Activated CD8-positive, alpha-beta memory T cell treated with anti-CD3 and anti-CD28 coated beads for 1 hour (primary cell): ENCODE data around the gene LGR4.
"Not testable (repeated sequence)": the region's sequence is repeated elsewhere in the genome, so short reads cannot be mapped to it uniquely, and the experiment has no call there.

Source experiments
- DNase-seq, 2 donors: peaks; one replicate each; pipeline ENCODE4 v3.0.0-alpha.2; 2020; ENCODE audit warnings: low read depth in 1 of 2; ENCODE audit errors: extremely low read depth in 1 of 2

LGR4 gene

GRCh38 chr11:27460158-27460978, 12.2 kb downstream of the LGR4 start:
- no peak for DNase-seq

- no peak for DNase-seq
These were observed 13.4 kb downstream of the LGR4 start for GRCh38 chr11:27459191-27459590.

- no peak for DNase-seq
These were observed 14.4 kb downstream of the LGR4 start for GRCh38 chr11:27458182-27458581.

DNA sequence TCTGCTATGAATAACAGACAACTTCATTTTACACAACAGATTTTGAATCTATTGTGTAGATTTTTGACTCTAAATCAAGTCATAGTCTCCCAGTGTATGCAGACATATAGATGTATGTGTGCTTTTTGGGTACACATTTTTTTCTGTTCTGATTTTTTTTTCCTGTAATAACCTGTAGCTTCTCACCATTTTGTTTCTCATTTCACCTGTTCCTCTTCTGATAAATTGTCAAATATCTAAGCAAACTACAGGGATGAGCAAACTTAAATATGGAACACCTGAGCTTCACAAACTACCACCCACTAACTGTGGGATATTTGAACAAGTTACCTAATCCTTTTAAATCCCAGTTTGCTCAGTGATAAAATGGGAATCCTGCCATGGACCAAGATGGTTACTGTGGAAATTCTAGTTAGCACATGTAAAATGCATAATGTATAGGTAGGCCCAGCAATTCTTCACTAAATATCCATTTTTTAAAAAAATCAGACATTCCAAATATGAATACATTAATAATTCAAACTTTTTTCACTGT, 15.7 kb downstream of the LGR4 start:
- no peak for DNase-seq

- DNase-seq: no peak
These were observed 16.3 kb downstream of the LGR4 start for GRCh38 chr11:27456140-27456794.

DNA sequence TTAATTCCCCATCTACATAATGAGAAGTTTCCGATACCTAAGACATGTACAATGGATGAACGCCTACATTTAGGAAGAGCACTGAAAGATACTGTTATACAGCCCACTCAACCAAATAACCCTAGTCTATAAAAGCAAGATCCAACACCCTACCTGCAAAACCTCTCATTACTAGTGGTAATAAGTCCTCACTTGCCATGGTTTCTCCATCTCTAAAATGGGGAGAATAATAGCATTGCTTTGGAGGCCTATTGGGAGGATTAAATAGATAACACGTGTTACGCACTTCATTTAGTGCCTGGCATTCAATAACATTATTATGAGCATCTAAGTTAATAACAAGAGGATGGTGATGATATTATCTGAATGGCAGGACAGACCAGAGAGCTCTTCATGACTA, 16.9 kb downstream of the LGR4 start:
- no peak for DNase-seq

GRCh38 chr11:27453701-27454100, 18.9 kb downstream of the LGR4 start:
- no peak for DNase-seq

DNA sequence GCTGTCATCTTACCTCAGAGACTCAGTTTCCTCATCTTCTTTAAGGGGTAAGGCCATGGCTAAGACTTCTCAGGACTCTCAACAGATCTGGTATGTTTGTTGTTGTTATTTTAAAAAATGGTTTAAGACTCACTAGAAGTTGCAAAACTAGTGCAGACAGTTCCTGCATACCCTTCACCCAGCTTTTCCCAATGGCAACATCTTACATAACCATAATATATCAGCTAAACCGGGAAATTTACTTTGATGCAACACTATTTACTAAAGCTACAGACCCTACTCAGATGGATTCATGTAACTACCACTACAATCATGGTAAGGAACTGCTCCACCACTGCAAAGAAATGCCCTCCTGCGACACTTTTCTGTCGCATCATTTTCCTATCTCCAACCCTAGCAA, 20.4 kb downstream of the LGR4 start:
- DNase-seq: no peak

GRCh38 chr11:27451244-27451965, 21.2 kb downstream of the LGR4 start:
- no peak for DNase-seq

- DNase-seq: not testable (repeated sequence)
These were observed 24.4 kb downstream of the LGR4 start for GRCh38 chr11:27448184-27448540.

DNA sequence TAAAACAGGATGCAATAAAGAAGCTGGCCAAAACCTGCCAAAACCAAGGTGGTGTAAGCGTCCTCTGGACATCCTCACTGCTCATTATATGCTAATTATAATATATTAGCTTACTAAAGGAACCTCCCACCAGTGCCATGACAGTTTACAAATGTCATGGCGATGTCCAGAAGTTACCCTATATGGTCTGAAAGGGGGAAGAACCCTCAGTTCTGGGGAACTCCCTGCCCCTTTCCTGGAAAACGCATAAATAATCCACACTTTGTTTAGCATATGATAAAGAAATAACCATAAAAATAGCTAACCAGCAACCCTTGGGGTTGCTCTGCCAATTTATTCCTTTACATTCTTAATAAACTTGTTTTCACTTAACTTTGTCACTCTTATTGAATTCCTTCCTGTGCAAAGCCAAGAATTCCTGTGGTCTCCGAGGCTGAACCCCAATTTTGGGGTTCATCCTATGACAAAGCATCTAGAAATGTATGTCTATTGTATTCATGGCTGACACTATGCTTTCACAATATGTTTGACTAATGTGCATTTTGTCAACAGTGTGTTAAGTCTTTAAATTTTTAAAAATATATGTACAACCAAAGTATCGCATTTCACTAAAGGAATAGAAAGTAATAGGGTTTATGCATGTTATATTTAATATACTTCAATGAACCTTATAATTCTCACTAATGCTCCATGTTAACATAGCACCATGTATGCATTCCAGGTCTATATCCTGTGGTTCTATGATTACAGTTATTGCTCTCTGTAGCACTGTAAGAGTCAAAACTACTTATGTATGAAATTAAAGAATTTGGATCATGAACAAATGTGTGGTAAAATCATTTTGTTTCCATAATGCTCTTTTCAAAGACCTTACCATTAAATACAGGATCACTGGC, 25.1 kb downstream of the LGR4 start:
- no peak for DNase-seq

DNA sequence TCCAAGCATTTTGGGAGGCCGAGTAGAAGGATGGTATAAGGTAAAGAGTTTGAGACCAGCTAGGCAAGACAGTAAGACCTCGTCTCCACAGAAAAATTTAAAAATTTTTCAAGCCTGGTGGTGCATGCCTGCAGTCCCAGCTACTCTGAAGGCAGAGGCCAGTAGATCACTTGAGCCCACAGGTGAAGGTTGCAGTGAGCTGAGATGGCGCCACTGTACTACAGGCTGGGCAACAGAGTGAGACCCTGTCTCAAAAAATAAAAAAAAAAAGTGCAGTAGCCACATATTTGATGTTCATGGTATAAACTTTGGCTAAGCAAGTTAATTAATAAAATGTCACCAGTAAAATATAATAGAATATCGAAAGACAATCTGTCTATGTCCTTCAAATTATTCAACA, 27.0 kb downstream of the LGR4 start:
- DNase-seq: no peak

DNA sequence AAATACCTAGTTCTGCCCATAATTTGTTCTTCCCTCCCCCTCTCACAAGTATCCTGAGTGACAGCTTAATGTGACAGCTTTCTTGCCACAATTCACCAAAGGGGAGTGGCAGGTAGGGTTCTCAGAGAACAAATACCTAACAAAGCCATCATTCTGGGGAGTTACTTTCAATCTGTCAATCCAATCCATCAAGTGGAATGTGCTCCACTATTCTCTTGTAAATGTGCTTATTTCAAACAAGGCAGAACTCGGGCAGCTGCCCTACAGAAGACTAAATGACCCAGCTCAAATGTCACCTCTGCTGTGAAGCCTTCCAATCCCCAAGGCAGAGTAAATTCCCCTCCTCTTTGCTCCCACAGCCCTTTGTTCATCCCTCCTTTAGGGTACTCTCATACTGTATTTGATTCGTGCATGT, 27.8 kb downstream of the LGR4 start:
- no peak for DNase-seq

DNA sequence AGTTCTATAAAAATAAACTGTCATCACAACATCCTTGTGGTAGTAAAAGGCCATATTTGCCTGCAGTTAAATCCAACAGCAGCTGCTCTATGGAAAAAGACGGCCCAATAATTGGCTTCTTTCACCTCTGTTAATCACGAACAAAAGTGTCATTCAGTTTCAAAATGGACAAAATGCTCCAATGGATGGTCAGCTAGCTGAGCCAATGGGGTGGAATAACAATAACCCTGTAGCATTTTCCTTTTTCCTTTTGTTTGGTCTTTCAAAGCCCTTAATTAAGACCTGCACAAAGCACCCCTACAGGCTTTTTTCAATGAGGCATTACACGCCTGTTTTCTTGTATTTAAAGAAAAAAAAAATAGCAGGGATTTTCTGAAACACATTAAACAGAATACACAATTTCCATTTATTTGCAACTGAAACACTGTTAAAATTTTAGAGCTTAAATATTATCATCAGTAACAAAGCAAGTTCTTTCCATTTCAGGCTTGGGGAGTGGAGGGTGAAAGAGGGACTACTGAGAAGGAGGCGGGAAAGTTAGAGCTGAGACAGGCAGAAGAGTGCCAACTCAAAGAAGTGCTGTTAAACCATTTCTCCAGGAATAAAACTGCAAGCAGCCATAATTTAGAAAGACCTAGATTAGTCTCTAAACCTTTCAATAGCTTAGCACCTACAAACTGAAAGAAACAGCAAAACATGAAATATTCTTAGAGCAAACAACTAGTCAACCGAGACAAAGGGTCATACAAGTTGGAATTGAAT, 28.7 kb downstream of the LGR4 start:
- no peak for DNase-seq

GRCh38 chr11:27443227-27443626, 29.4 kb downstream of the LGR4 start:
- no peak for DNase-seq

GRCh38 chr11:27440090-27440489, 32.5 kb downstream of the LGR4 start:
- no peak for DNase-seq

GRCh38 chr11:27438595-27438981, 34.0 kb downstream of the LGR4 start:
- DNase-seq: no peak

GRCh38 chr11:27437829-27438594, 34.6 kb downstream of the LGR4 start:
- no peak for DNase-seq

DNA sequence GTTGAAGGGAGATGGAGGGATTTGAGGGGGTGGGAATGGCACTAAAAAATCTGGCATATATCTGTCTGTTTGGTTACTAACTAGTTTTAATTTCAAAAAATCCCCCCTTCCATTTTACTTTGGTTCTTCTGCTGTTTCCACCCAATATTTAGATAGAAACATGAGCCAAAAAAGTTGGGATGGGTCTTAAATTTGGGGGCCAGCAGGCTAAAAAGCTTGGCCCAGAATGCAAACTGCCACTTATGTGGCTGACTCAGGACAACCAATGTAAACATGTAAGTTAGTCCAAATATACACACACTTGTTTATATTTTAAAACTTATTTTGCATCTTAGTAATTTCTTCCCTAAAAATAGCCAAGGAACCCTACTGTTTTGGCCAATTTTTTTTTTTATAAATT, 35.7 kb downstream of the LGR4 start:
- no peak for DNase-seq
